ENCODE results near the gene FLOT1. TPM values are rescaled to one million over a fixed set of nuclear protein-coding genes. Genes with fewer than 3 reads are reported as not detected.
A peak's percentile ranks its signal among the peaks of the same experiment; 100 is the strongest.

FLOT1 gene
- total and polyA plus RNA-seq, 2 of the 13 experiments (the other 11 are each of a cell fraction or from before 2014, with no cell fraction given), result 82.3 to 130 TPM

GRCh38 chr6:30721198-30722024 lies 21.1 kb downstream of the FLOT1 start (continued):
- TF ChIP-seq TEF (CRISPR knock-in tag; IDR thresholded peaks at IDR 0.05), result no peak
- no peak for TF ChIP-seq CAMTA2 (CRISPR knock-in tag; IDR thresholded peaks at IDR 0.05; ENCODE audit: borderline replicate concordance)
- TF ChIP-seq CREB3 (CRISPR knock-in tag; IDR thresholded peaks at IDR 0.05), result no peak
- TF ChIP-seq ZHX2 (IDR thresholded peaks at IDR 0.05; ENCODE audit: low read depth), result no peak
- peak; percentile 30; the same call in 1 of the 2 replicates for TF ChIP-seq ZHX2 (CRISPR knock-in tag; IDR thresholded peaks at IDR 0.05; ENCODE audit: borderline replicate concordance)
- TF ChIP-seq ZNF549 (CRISPR knock-in tag; IDR thresholded peaks at IDR 0.05), result no peak
- TF ChIP-seq ZNF337 (CRISPR knock-in tag; IDR thresholded peaks at IDR 0.05; ENCODE audit: borderline replicate concordance, low read depth), result no peak
- TF ChIP-seq SMYD3 (CRISPR knock-in tag; IDR thresholded peaks at IDR 0.05), result 0 out of 2 replicates have a peak, but pooled peaks have one; percentile 20
- TF ChIP-seq KAT2B (IDR thresholded peaks at IDR 0.05; ENCODE audit: borderline replicate concordance, low read depth, low read length), result no peak
- TF ChIP-seq NR1H2 (CRISPR knock-in tag; IDR thresholded peaks at IDR 0.05; ENCODE audit: borderline replicate concordance, low read depth), result no peak
- peak; percentile 80 for TF ChIP-seq NKX3-1 (CRISPR knock-in tag; IDR thresholded peaks at IDR 0.05)
- TF ChIP-seq NPAS2 (CRISPR knock-in tag; IDR thresholded peaks at IDR 0.05; ENCODE audit: borderline replicate concordance), result no peak
- TF ChIP-seq ARID5B (CRISPR knock-in tag; IDR thresholded peaks at IDR 0.05), result peak; percentile 69; the same call in 1 of the 2 replicates
- no peak for TF ChIP-seq ATF5 (CRISPR knock-in tag; IDR thresholded peaks at IDR 0.05; ENCODE audit: low read depth)
- TF ChIP-seq TARDBP (CRISPR knock-in tag; IDR thresholded peaks at IDR 0.05), result peak; percentile 80
